Measurements from ENCODE around the gene CYP27C1. TPM values are rescaled to one million over a fixed set of nuclear protein-coding genes. Genes with fewer than 3 reads are reported as not detected.

CYP27C1 gene
- total and polyA plus RNA-seq, 2 experiments from 2014 or later: 1.8 to 2.9 TPM

DNA sequence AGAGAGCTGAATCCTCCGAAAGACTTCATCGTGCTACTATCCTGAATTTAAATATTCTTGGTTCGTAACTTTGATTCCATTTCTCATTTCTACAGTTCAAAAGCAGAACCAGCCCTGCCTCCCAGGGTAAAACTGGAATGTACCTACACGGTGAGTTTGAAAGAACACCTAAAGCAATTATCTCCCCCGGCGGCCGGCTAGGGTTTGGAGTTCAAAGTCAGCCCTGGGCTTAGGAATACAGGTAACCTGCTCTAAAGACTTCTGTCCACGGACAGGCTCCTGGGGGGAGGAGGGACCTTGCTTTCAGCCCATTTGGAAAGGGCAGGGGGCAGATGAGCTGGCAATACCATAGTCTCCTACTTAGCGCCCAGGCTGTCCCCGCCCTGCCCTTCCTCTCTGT, 32.3 kb downstream of the CYP27C1 start:
- Histone ChIP-seq H3K4me1 (ENCODE audit: insufficient read depth) (peaks cover 25% of the 10 kb centered on the region), H2AFZ (no peak overlapping the region; the same call in 1 of the 2 replicates), H3K79me2 (replicated peaks; ENCODE audit: insufficient read depth) (no peaks in the 10 kb centered on the region), H3K4me3 (no peak overlapping the region), H3K9me2 (ENCODE audit: insufficient read depth) (no peaks in the 10 kb centered on the region), H3F3A (replicated peaks; ENCODE audit: low read depth) (no peaks in the 10 kb centered on the region), H3K36me3 (ENCODE audit: insufficient read depth) (no peaks in the 10 kb centered on the region; the same call in 1 of the 2 replicates), H3K4me2 (peak overlapping the region; percentile 63), H3K27ac (ENCODE audit: low read depth) (no peak overlapping the region; the same call in 1 of the 2 replicates), H3K27me3 (ENCODE audit: insufficient read depth) (no peaks in the 10 kb centered on the region), H4K20me1 (replicated peaks; ENCODE audit: insufficient read depth) (no peaks in the 10 kb centered on the region)
- peaks cover 47% of the 10 kb centered on the region for H3K4me1 Mint-ChIP-seq
- TF ChIP-seq ZNF114 (CRISPR knock-in tag; IDR thresholded peaks at IDR 0.05): no peak
- H3K4me3 Mint-ChIP-seq: no peak overlapping the region
- peaks cover 22% of the 10 kb centered on the region for H3K36me3 Mint-ChIP-seq (ENCODE audit: low read depth)
- H3K9me3 Mint-ChIP-seq: peaks cover 5% of the 10 kb centered on the region
- ATAC-seq (peak; percentile 15; the same call in 1 of the 3 replicates), DNase-seq (ENCODE audit: low spot score) (no peak)
- H3K27ac Mint-ChIP-seq: no peak overlapping the region
- peaks cover 11% of the 10 kb centered on the region for H3K27me3 Mint-ChIP-seq (ENCODE audit: insufficient read depth, low read depth, poor library complexity)

DNA sequence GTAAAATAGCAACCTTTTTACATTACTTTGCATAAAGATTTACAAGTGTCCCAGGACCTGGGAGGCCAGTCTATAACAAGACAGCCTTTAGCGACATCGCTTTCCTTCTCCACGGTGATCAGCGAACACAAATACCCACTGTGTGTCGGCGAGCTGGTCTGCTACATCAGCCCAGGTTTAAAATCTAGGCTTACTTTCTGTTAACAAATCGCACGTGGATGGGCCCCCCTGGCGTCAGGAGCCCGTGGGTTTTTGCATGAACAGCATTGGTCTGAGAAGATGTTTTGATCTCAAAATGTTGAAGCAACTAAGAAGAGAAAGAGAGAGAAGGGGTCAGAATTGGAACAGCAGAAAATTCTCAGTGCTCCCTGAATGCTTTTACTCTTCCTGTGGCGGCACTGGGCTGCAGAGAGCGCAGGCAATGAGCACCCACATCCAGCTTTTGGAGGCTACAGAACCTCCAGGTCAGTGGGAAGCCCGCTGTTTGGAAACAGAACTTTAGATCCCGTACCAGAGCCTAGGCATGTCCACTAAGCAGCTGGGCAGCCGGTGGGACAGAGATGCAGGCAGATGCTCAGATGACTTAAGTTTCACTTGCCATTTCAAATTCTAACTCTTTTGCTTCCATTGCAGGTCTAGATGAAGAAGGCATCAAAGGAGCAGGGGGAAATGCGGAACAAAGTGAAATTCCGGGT, 32.9 kb downstream of the CYP27C1 start:
- Mint-ChIP-seq H3K36me3 (ENCODE audit: low read depth) (peaks cover 17% of the 10 kb centered on the region), H3K4me1 (peaks cover 44% of the 10 kb centered on the region), H3K27me3 (ENCODE audit: insufficient read depth, low read depth, poor library complexity) (peaks cover 10% of the 10 kb centered on the region), H3K4me3 (peak overlapping the region; percentile 4; the same call in 1 of the 3 replicates), H3K27ac (no peak overlapping the region), H3K9me3 (peaks cover 5% of the 10 kb centered on the region)
- Histone ChIP-seq H3K4me2 (peak overlapping the region; percentile 63), H2AFZ (peak overlapping the region; percentile 60; the same call in 1 of the 2 replicates), H3K36me3 (ENCODE audit: insufficient read depth) (no peaks in the 10 kb centered on the region; the same call in 1 of the 2 replicates), H3K79me2 (replicated peaks; ENCODE audit: insufficient read depth) (no peaks in the 10 kb centered on the region), H3F3A (replicated peaks; ENCODE audit: low read depth) (no peaks in the 10 kb centered on the region), H3K4me3 (no peak overlapping the region), H3K27ac (ENCODE audit: low read depth) (no peak overlapping the region), H4K20me1 (replicated peaks; ENCODE audit: insufficient read depth) (no peaks in the 10 kb centered on the region), H3K4me1 (ENCODE audit: insufficient read depth) (peaks cover 27% of the 10 kb centered on the region), H3K9me2 (ENCODE audit: insufficient read depth) (no peaks in the 10 kb centered on the region), H3K27me3 (ENCODE audit: insufficient read depth) (no peaks in the 10 kb centered on the region)
- ATAC-seq (peak; percentile 11; the same call in 1 of the 3 replicates), DNase-seq (ENCODE audit: low spot score) (no peak)
- TF ChIP-seq EZH2phosphoT487 (IDR thresholded peaks at IDR 0.05; ENCODE audit: unreplicated experiment): no peak
- TF ChIP-seq ZNF331 (CRISPR knock-in tag; IDR thresholded peaks at IDR 0.05; ENCODE audit: low read depth): no peak
- TF ChIP-seq POLR2AphosphoS5 (IDR thresholded peaks at IDR 0.05; ENCODE audit: low read depth): no peak
- TF ChIP-seq NANOG (IDR thresholded peaks at IDR 0.05; ENCODE audit: borderline replicate concordance): no peak
- no peak for TF ChIP-seq EZH2 (IDR thresholded peaks at IDR 0.05; ENCODE audit: low read depth, unreplicated experiment)
- TF ChIP-seq, protein P1, sequence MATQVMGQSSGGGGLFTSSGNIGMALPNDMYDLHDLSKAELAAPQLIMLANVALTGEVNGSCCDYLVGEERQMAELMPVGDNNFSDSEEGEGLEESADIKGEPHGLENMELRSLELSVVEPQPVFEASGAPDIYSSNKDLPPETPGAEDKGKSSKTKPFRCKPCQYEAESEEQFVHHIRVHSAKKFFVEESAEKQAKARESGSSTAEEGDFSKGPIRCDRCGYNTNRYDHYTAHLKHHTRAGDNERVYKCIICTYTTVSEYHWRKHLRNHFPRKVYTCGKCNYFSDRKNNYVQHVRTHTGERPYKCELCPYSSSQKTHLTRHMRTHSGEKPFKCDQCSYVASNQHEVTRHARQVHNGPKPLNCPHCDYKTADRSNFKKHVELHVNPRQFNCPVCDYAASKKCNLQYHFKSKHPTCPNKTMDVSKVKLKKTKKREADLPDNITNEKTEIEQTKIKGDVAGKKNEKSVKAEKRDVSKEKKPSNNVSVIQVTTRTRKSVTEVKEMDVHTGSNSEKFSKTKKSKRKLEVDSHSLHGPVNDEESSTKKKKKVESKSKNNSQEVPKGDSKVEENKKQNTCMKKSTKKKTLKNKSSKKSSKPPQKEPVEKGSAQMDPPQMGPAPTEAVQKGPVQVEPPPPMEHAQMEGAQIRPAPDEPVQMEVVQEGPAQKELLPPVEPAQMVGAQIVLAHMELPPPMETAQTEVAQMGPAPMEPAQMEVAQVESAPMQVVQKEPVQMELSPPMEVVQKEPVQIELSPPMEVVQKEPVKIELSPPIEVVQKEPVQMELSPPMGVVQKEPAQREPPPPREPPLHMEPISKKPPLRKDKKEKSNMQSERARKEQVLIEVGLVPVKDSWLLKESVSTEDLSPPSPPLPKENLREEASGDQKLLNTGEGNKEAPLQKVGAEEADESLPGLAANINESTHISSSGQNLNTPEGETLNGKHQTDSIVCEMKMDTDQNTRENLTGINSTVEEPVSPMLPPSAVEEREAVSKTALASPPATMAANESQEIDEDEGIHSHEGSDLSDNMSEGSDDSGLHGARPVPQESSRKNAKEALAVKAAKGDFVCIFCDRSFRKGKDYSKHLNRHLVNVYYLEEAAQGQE (IDR thresholded peaks at IDR 0.05; ENCODE audit: unreplicated experiment): no peak
- TF ChIP-seq CREB1 (CRISPR knock-in tag; IDR thresholded peaks at IDR 0.05; ENCODE audit: low read depth): no peak
- TF ChIP-seq ZNF114 (CRISPR knock-in tag; IDR thresholded peaks at IDR 0.05): no peak
- TF ChIP-seq, protein P2, sequence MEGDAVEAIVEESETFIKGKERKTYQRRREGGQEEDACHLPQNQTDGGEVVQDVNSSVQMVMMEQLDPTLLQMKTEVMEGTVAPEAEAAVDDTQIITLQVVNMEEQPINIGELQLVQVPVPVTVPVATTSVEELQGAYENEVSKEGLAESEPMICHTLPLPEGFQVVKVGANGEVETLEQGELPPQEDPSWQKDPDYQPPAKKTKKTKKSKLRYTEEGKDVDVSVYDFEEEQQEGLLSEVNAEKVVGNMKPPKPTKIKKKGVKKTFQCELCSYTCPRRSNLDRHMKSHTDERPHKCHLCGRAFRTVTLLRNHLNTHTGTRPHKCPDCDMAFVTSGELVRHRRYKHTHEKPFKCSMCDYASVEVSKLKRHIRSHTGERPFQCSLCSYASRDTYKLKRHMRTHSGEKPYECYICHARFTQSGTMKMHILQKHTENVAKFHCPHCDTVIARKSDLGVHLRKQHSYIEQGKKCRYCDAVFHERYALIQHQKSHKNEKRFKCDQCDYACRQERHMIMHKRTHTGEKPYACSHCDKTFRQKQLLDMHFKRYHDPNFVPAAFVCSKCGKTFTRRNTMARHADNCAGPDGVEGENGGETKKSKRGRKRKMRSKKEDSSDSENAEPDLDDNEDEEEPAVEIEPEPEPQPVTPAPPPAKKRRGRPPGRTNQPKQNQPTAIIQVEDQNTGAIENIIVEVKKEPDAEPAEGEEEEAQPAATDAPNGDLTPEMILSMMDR (conservative IDR thresholded peaks at IDR 0.05; ENCODE audit: low read depth in 2 of 2): no peak
- no peak for TF ChIP-seq STAT1 (IDR thresholded peaks at IDR 0.05; ENCODE audit: unreplicated experiment)
- TF ChIP-seq, protein P3, sequence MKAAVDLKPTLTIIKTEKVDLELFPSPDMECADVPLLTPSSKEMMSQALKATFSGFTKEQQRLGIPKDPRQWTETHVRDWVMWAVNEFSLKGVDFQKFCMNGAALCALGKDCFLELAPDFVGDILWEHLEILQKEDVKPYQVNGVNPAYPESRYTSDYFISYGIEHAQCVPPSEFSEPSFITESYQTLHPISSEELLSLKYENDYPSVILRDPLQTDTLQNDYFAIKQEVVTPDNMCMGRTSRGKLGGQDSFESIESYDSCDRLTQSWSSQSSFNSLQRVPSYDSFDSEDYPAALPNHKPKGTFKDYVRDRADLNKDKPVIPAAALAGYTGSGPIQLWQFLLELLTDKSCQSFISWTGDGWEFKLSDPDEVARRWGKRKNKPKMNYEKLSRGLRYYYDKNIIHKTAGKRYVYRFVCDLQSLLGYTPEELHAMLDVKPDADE (IDR thresholded peaks at IDR 0.05): no peak
- no peak for TF ChIP-seq JUNB (IDR thresholded peaks at IDR 0.05; ENCODE audit: unreplicated experiment)

Data from GM23338 (cell line).